ENCODE results near the gene USP40.

DNA sequence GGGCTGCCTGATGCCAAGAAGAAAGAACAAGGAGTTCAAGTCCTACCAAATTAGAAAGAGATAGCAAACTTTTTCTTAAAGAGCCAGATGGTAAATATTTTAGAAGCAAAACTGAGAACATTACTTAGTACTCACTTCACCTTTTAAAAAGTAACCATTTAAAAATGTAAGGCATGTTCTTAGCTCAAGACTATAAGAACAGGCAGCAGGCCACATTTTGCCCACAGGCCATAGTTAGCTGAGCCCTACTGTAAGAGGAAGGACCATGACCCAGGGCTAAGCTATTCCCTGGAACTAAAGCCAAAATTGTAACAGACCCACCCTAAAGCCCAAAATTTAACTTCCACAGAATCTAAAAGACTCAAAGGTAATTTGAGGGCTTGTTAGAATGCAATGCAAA, 31.3 kb downstream of the USP40 start:
- TF ChIP-seq, protein P1, sequence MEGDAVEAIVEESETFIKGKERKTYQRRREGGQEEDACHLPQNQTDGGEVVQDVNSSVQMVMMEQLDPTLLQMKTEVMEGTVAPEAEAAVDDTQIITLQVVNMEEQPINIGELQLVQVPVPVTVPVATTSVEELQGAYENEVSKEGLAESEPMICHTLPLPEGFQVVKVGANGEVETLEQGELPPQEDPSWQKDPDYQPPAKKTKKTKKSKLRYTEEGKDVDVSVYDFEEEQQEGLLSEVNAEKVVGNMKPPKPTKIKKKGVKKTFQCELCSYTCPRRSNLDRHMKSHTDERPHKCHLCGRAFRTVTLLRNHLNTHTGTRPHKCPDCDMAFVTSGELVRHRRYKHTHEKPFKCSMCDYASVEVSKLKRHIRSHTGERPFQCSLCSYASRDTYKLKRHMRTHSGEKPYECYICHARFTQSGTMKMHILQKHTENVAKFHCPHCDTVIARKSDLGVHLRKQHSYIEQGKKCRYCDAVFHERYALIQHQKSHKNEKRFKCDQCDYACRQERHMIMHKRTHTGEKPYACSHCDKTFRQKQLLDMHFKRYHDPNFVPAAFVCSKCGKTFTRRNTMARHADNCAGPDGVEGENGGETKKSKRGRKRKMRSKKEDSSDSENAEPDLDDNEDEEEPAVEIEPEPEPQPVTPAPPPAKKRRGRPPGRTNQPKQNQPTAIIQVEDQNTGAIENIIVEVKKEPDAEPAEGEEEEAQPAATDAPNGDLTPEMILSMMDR (IDR thresholded peaks at IDR 0.05), result no peak
- no peak for TF ChIP-seq POLR2AphosphoS5 (IDR thresholded peaks at IDR 0.05)
